Keratinocyte (primary cell): ENCODE measurements around the gene CACHD1.

Experiments used
- EZH2 ChIP-seq: IDR thresholded peaks from one replicate; pipeline ENCODE4 v1.6.1; 2012; ENCODE audit warnings: inconsistent platforms, mild to moderate bottlenecking, low read length, moderate library complexity
- TF ChIP-seq, protein P1 (sequence below), 3 experiments: IDR thresholded peaks in 1 of 3; conservative IDR thresholded peaks in 1 of 3; optimal IDR thresholded peaks in 1 of 3; 2 replicates in 2 of 3; 3 replicates in 1 of 3; pipeline versions ENCODE3 to v1.5.1; 2011; ENCODE audit warnings: low read length in 3 of 3, mild to moderate bottlenecking in 3 of 3, moderate library complexity in 2 of 3, control low read depth in 1 of 3, inconsistent platforms in 1 of 3; ENCODE audit not compliant: insufficient read depth in 2 of 3; ENCODE audit errors: extremely low read depth in 1 of 3

DNA sequence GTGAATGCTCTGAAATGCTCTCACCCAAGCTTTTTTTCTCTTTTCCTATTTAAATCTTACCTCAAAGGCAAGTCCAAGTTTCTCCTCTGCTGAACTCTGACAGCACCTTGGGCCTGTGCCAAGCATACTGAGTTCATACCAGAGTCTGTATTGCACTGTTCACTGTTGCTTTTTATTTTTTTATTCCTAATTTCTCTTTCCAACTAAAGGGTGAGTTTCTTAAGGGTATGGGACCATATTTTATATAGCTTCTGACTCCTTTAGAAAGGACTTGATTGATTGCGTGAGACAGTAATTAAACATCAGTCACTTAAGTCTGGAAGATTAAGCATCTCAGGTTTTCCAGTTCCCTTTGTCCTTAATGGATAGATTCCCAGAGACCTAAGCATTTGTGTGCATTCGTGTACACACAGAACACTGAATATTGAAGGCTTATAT lies 69.9 kb downstream of the CACHD1 start:
- TF ChIP-seq, protein P1, sequence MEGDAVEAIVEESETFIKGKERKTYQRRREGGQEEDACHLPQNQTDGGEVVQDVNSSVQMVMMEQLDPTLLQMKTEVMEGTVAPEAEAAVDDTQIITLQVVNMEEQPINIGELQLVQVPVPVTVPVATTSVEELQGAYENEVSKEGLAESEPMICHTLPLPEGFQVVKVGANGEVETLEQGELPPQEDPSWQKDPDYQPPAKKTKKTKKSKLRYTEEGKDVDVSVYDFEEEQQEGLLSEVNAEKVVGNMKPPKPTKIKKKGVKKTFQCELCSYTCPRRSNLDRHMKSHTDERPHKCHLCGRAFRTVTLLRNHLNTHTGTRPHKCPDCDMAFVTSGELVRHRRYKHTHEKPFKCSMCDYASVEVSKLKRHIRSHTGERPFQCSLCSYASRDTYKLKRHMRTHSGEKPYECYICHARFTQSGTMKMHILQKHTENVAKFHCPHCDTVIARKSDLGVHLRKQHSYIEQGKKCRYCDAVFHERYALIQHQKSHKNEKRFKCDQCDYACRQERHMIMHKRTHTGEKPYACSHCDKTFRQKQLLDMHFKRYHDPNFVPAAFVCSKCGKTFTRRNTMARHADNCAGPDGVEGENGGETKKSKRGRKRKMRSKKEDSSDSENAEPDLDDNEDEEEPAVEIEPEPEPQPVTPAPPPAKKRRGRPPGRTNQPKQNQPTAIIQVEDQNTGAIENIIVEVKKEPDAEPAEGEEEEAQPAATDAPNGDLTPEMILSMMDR (optimal IDR thresholded peaks at IDR 0.05 in 1 of 3, IDR thresholded peaks at IDR 0.05 in 1 of 3, conservative IDR thresholded peaks at IDR 0.05 in 1 of 3; ENCODE audit: extremely low read depth in 1 of 3, insufficient read depth in 2 of 3, low read length in 3 of 3), result no peak
- TF ChIP-seq EZH2, result no peak
